HepG2 (cell line): ENCODE data around the gene MRPS34. TPM values are rescaled to one million over a fixed set of nuclear protein-coding genes. Genes with fewer than 3 reads are reported as not detected.
A peak's percentile ranks its signal among the peaks of the same experiment; 100 is the strongest.

ENCODE experiments used
- BCLAF1 ChIP-seq: fragments of 450-650 bp; IDR thresholded peaks from 2 replicates; pipeline ENCODE4 v1.6.1; 2017; ENCODE audit warnings: mild to moderate bottlenecking
- IRF2 ChIP-seq: IDR thresholded peaks from 2 replicates; pipeline ENCODE4 v1.6.1; 2018; ENCODE audit warnings: missing genetic modification reagents, missing compliant biosample characterization
- MAF1 ChIP-seq: sonication (generic); formaldehyde crosslinking; IDR thresholded peaks from 2 replicates; pipeline ENCODE4 v1.5.0; 2020; ENCODE audit warnings: missing genetic modification reagents, borderline replicate concordance
- MATR3 ChIP-seq: sonication (generic); formaldehyde crosslinking; IDR thresholded peaks from 2 replicates; pipeline ENCODE4 v1.4.0; 2020; ENCODE audit warnings: missing genetic modification reagents
- NRL ChIP-seq: sonication (generic); formaldehyde crosslinking; IDR thresholded peaks from 2 replicates; pipeline ENCODE4 v1.5.0; 2020; ENCODE audit warnings: missing genetic modification reagents, mild to moderate bottlenecking, moderate library complexity, borderline replicate concordance
- TFAP4 ChIP-seq: sonication (generic); IDR thresholded peaks from 2 replicates; pipeline ENCODE4 v1.6.1; 2016; ENCODE audit warnings: low read depth, borderline replicate concordance
- TFDP1 ChIP-seq: IDR thresholded peaks from 2 replicates; pipeline ENCODE4 v1.6.1; 2016; ENCODE audit warnings: missing compliant biosample characterization, missing genetic modification reagents, borderline replicate concordance
- WIZ ChIP-seq: sonication (generic); formaldehyde crosslinking; IDR thresholded peaks from 2 replicates; pipeline ENCODE4 v1.5.1; 2020; ENCODE audit warnings: mild to moderate bottlenecking, missing genetic modification reagents
- ZBED4 ChIP-seq: sonication (generic); formaldehyde crosslinking; IDR thresholded peaks from 2 replicates; pipeline ENCODE4 v1.4.0; 2020; ENCODE audit warnings: missing genetic modification reagents, borderline replicate concordance
- ZNF275 ChIP-seq: sonication (generic); formaldehyde crosslinking; IDR thresholded peaks from 2 replicates; pipeline ENCODE4 v1.8.0; 2022; ENCODE audit warnings: missing genetic modification reagents, mild to moderate bottlenecking, inconsistent platforms, borderline replicate concordance
- ZNF512 ChIP-seq: sonication (generic); formaldehyde crosslinking; IDR thresholded peaks from 2 replicates; pipeline ENCODE4 v1.4.0; 2020; ENCODE audit warnings: mild to moderate bottlenecking, missing genetic modification reagents
- ZNF878 ChIP-seq: sonication (generic); formaldehyde crosslinking; IDR thresholded peaks from 2 replicates; pipeline ENCODE4 v1.8.1; 2023; ENCODE audit warnings: mild to moderate bottlenecking, missing genetic modification reagents, moderate library complexity
- polyA plus RNA-seq, 8 experiments: library from polyadenylated mRNA; depleted of rRNA in 3 of 8; stranded (reverse) in 7 of 8; unstranded in 1 of 8; fragments of >200 nt; fragmentation: Illumina TruSeq in 4 of 8; extraction: Trizol in 4 of 8; gene quantifications; 2 replicates each; pipeline versions ENCODE4 v1.2.1 to v1.2.3, GENCODE V29; 2011 to 2016; ENCODE audit warnings: low read depth in 4 of 8, missing spikeins in 1 of 8, mixed read lengths in 1 of 8; ENCODE audit not compliant: insufficient read depth in 1 of 8
- total RNA-seq, 5 experiments: library from RNA; depleted of rRNA; stranded (reverse); fragments of >200 nt; fragmentation: Illumina TruSeq; extraction: Trizol; gene quantifications; 2 replicates each; pipeline ENCODE4 v1.2.3, GENCODE V29; 2016; ENCODE audit warnings: low read depth in 1 of 5

Gene MRPS34
- total and polyA plus RNA-seq, 2 of the 13 experiments (the other 11 are each of a cell fraction or from before 2014, with no cell fraction given), result 63.5 to 131 TPM

- peak; percentile 92 for TF ChIP-seq TFAP4
- TF ChIP-seq ZNF878 (CRISPR knock-in tag), result no peak
- no peak for TF ChIP-seq WIZ (CRISPR knock-in tag)
- TF ChIP-seq BCLAF1, result no peak
- no peak for TF ChIP-seq ZNF512 (CRISPR knock-in tag)
- peak; percentile 38; the same call in 1 of the 2 replicates for TF ChIP-seq IRF2 (CRISPR knock-in tag)
- TF ChIP-seq MAF1 (CRISPR knock-in tag), result no peak
- peak; percentile 72 for TF ChIP-seq NRL (CRISPR knock-in tag)
- no peak for TF ChIP-seq ZNF275 (CRISPR knock-in tag)
- peak; percentile 26; the same call in 1 of the 2 replicates for TF ChIP-seq TFDP1 (CRISPR knock-in tag)
- no peak for TF ChIP-seq ZBED4 (CRISPR knock-in tag)
- no peak for TF ChIP-seq MATR3 (CRISPR knock-in tag)
Observed at GRCh38 chr16:1812732-1813163, 39.8 kb upstream of the MRPS34 start (continued).
